ENCODE results near the gene CPNE9. TPM values are rescaled to one million over a fixed set of nuclear protein-coding genes. Genes with fewer than 3 reads are reported as not detected.
A peak's percentile ranks its signal among the peaks of the same experiment; 100 is the strongest.

The CPNE9 gene
- total and polyA plus RNA-seq, 2 of the 8 experiments (the other 6 are each of a cell fraction or from before 2014, with no cell fraction given): 4.8 to 6.0 TPM

DNA sequence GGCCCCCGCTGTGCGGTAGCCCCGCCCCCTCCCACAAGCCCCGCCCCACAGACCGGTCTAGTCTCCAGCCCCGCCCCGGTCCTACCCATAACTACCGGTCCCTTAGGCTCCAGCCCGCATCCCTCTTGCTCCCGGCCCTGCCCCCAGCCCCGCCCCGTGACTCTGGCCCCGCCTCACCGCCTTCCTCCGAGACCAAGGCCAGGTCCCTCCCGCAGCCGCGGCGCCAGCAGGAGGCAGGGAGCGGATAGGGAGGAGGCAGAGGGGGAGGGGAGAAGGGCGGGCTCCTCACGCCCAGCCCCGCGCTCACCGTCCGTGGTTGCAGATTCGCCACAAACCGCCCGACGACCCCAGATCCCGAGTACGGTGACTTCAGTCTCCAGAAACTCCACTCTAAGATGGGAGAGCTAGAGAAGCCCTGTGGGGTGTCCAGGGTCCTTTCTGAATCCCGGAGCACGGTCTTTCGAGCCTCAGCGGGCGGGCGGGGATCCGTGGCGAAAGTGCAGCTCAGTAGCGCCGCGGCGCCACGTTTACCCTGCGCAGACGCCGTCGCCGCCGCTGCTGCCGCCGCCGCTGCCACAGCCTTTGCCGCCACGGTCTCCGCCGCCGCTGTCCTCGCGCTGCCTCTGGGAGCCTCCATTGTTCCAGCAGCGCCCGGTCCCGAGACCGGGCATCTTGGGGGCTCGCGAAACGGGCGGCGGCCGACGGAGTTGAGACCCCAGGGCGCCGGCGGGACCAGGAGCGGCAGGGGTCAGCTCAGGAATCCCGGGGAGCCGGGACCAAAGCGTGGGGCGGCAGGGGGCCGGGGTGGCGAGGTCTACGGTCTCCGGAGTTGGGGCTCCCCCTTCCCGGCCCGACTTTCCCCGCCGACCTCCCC is 27.8 kb downstream of the CPNE9 start, which contains the start of gene BRPF1:
Gene BRPF1, plus strand, starts transcription at position 530 of the 874 bp plus-strand sequence. CDS start 2,406 bp downstream, outside the sequence.
- Histone ChIP-seq H2BK20ac (ENCODE audit: low read length) (0 out of 2 replicates have a peak within 1 kb of the TSS, but pooled peaks have one; percentile 61), H3K23me2 (ENCODE audit: low read depth, low read length) (peaks cover 8% of the 10 kb centered on the region), H3K4me2 (ENCODE audit: insufficient read depth in 1 of 2, low read depth in 2 of 2, low read length in 2 of 2) (peak within 1 kb of the TSS; percentile 86 to 88), H3K14ac (ENCODE audit: insufficient read length) (no peak within 1 kb of the TSS), H3K27ac (ENCODE audit: low read depth, low read length) (peak within 1 kb of the TSS; percentile 100), H3K56ac (replicated peaks; ENCODE audit: insufficient read length, low read depth, low read length) (peak within 1 kb of the TSS; percentile 94), H2BK15ac (ENCODE audit: low read length) (peak within 1 kb of the TSS; percentile 40; the same call in 1 of the 2 replicates), H3K4ac (replicated peaks; ENCODE audit: insufficient read length, low read depth, low read length) (no peak within 1 kb of the TSS), H3K79me2 (ENCODE audit: control insufficient read depth in 1 of 2, insufficient read depth in 2 of 2, low read length in 2 of 2) (peaks cover 13 to 26% of the 10 kb centered on the region in 2 experiments), H2AFZ (ENCODE audit: low read length) (peak within 1 kb of the TSS; percentile 99), H2BK5ac (ENCODE audit: low read depth, low read length) (peak within 1 kb of the TSS; percentile 93), H3K4me1 (replicated peaks in 1 of 4; ENCODE audit: control insufficient read depth in 3 of 4, insufficient read depth in 4 of 4, low read length in 3 of 4) (peaks cover 0 to 8% (median 6%) of the 10 kb centered on the region in 4 experiments; a peak in 6 of 7 replicates), H4K91ac (replicated peaks; ENCODE audit: insufficient read length, low read length) (peak within 1 kb of the TSS; percentile 90), H3K4me3 (ENCODE audit: extremely low read depth in 1 of 4, insufficient read depth in 2 of 4, low read depth in 3 of 4, low read length in 4 of 4) (peak within 1 kb of the TSS; percentile 87 to 94 (median 90)), H2BK12ac (ENCODE audit: low read depth, low read length) (no peak within 1 kb of the TSS), H3K9me3 (ENCODE audit: insufficient read depth in 2 of 2, low read depth in 1 of 2, low read length in 1 of 2) (no peaks in the 10 kb centered on the region), H3K79me1 (ENCODE audit: low read depth, low read length) (peaks cover 22% of the 10 kb centered on the region), H3K23ac (ENCODE audit: insufficient read length) (no peak within 1 kb of the TSS), H2AK5ac (ENCODE audit: low read depth, low read length) (no peak within 1 kb of the TSS), H4K5ac (ENCODE audit: insufficient read length, low read depth, low read length) (peak within 1 kb of the TSS; percentile 99), H3K27me3 (replicated peaks in 1 of 4; ENCODE audit: control insufficient read depth in 3 of 4, extremely low read depth in 1 of 4, insufficient read depth in 3 of 4, low read length in 3 of 4) (no peaks in the 10 kb centered on the region), H2BK120ac (replicated peaks; ENCODE audit: low read depth, low read length) (peak within 1 kb of the TSS; percentile 79), H3K18ac (ENCODE audit: extremely low read depth, low read length) (peak within 1 kb of the TSS; percentile 87), H4K20me1 (replicated peaks in 1 of 2; ENCODE audit: control insufficient read depth in 1 of 2, insufficient read depth in 2 of 2, low read length in 2 of 2) (peaks cover 3 to 20% of the 10 kb centered on the region in 2 experiments), H4K8ac (ENCODE audit: extremely low read depth, insufficient read depth, low read length) (peak within 1 kb of the TSS; percentile 100), H3K36me3 (ENCODE audit: control insufficient read depth in 2 of 4, insufficient read depth in 4 of 4, low read length in 3 of 4) (peaks cover 7 to 24% (median 12%) of the 10 kb centered on the region in 4 experiments; a peak in 7 of 8 replicates), H3K9ac (replicated peaks in 1 of 4; ENCODE audit: extremely low read depth in 1 of 4, low read depth in 3 of 4, low read length in 3 of 4) (peak within 1 kb of the TSS; percentile 93 to 100 (median 99))
- CTCF ChIA-PET (ENCODE audit: partially characterized antibody): interaction anchor here (0.6 to 8.6 kb wide), 6 partner anchors 9 to 229 kb away, joined by 3 to 109 read pairs (median 8); no protein-coding TSS in a partner anchor
- POLR2A ChIA-PET (ENCODE audit: partially characterized antibody): interaction anchor here (0.6 to 8.4 kb wide), 16 partner anchors 12 to 355 kb away, joined by 3 to 60 read pairs (median 4); partner anchors contain the start of genes ARPC4, MTMR14, OGG1 and SETD5
- peak; percentile 96 to 97 for DNase-seq (ENCODE audit: low read depth in 1 of 2, low spot score in 2 of 2)
- no peak for FAIRE-seq
- WGBS, 2 experiments (ENCODE audit: extremely low coverage in 1 of 2, insufficient coverage in 1 of 2, insufficient read length in 1 of 2, insufficient replicate concordance in 2 of 2, low coverage in 1 of 2, low lambda C conversion rate in 2 of 2, missing lambda C conversion rate in 1 of 2): 1% methylated on average over 46 of the region's 88 CpGs; no CpG with 5 or more reads in 1 of the 2 experiments
- TF ChIP-seq E2F6 (IDR thresholded peaks at IDR 0.05) (peak; percentile 44), PHF8 (conservative IDR thresholded peaks at IDR 0.05; ENCODE audit: low read depth, low read length) (peak; percentile 90), CREB1 (IDR thresholded peaks at IDR 0.05) (peak; percentile 73; the same call in 1 of the 2 replicates), RFX5 (IDR thresholded peaks at IDR 0.05; ENCODE audit: borderline replicate concordance, low read depth, low read length) (no peak), SUZ12 (IDR thresholded peaks at IDR 0.05; ENCODE audit: low read length) (no peak), RAD21 (IDR thresholded peaks at IDR 0.05 in 1 of 2, conservative IDR thresholded peaks at IDR 0.05 in 1 of 2; ENCODE audit: low read depth in 2 of 2, low read length in 2 of 2) (no peak)
- TF ChIP-seq, protein P1, sequence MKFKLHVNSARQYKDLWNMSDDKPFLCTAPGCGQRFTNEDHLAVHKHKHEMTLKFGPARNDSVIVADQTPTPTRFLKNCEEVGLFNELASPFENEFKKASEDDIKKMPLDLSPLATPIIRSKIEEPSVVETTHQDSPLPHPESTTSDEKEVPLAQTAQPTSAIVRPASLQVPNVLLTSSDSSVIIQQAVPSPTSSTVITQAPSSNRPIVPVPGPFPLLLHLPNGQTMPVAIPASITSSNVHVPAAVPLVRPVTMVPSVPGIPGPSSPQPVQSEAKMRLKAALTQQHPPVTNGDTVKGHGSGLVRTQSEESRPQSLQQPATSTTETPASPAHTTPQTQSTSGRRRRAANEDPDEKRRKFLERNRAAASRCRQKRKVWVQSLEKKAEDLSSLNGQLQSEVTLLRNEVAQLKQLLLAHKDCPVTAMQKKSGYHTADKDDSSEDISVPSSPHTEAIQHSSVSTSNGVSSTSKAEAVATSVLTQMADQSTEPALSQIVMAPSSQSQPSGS (IDR thresholded peaks at IDR 0.05; ENCODE audit: low read length): no peak
